HEK293 (cell line): Measurements from ENCODE around the gene IFT52.
A peak's percentile ranks its signal among the peaks of the same experiment; 100 is the strongest.

Experiments
- GLIS2 ChIP-seq: fragments of 450-650 bp; formaldehyde crosslinking; IDR thresholded peaks from 2 replicates; pipeline ENCODE4 v1.5.1; 2016; ENCODE audit warnings: missing biosample characterization, missing genetic modification characterization
- KLF16 ChIP-seq: fragments of 450-650 bp; formaldehyde crosslinking; IDR thresholded peaks from 2 replicates; pipeline ENCODE4 v1.5.1; 2017; ENCODE audit warnings: missing biosample characterization, missing genetic modification characterization
- OSR2 ChIP-seq: fragments of 450-650 bp; formaldehyde crosslinking; IDR thresholded peaks from 2 replicates; pipeline ENCODE4 v1.5.1; 2016; ENCODE audit warnings: missing biosample characterization, missing genetic modification characterization
- RBAK ChIP-seq: fragments of 450-650 bp; formaldehyde crosslinking; IDR thresholded peaks from 2 replicates; pipeline ENCODE4 v1.5.1; 2016; ENCODE audit warnings: missing biosample characterization, missing genetic modification characterization
- SALL2 ChIP-seq: fragments of 450-650 bp; formaldehyde crosslinking; IDR thresholded peaks from 2 replicates; pipeline ENCODE4 v1.5.0; 2017; ENCODE audit warnings: missing biosample characterization, mild to moderate bottlenecking, missing genetic modification characterization, borderline replicate concordance
- YY1 ChIP-seq: fragments of 450-650 bp; formaldehyde crosslinking; IDR thresholded peaks from 2 replicates; pipeline ENCODE4 v1.5.1; 2018; ENCODE audit warnings: missing biosample characterization, missing genetic modification characterization
- ZFHX2 ChIP-seq: fragments of 450-650 bp; formaldehyde crosslinking; conservative IDR thresholded peaks from 2 replicates; pipeline ENCODE4 v1.5.1; 2016; ENCODE audit warnings: missing biosample characterization, missing genetic modification characterization
- ZFP41 ChIP-seq: fragments of 450-650 bp; formaldehyde crosslinking; IDR thresholded peaks from 2 replicates; pipeline ENCODE4 v1.5.1; 2016; ENCODE audit warnings: missing biosample characterization, missing genetic modification characterization, borderline replicate concordance
- ZIC2 ChIP-seq: fragments of 450-650 bp; formaldehyde crosslinking; IDR thresholded peaks from 2 replicates; pipeline ENCODE4 v1.5.1; 2016; ENCODE audit warnings: missing biosample characterization, missing genetic modification characterization
- ZNF146 ChIP-seq: fragments of 450-650 bp; formaldehyde crosslinking; IDR thresholded peaks from 2 replicates; pipeline ENCODE4 v1.5.1; 2016; ENCODE audit warnings: missing biosample characterization, missing genetic modification characterization
- ZNF202 ChIP-seq: fragments of 450-650 bp; formaldehyde crosslinking; IDR thresholded peaks from 2 replicates; pipeline ENCODE4 v1.5.1; 2016; ENCODE audit warnings: missing biosample characterization, missing genetic modification characterization, borderline replicate concordance
- ZNF223 ChIP-seq: fragments of 450-650 bp; formaldehyde crosslinking; IDR thresholded peaks from 2 replicates; pipeline ENCODE4 v1.5.1; 2016; ENCODE audit warnings: missing biosample characterization, missing genetic modification characterization
- ZNF274 ChIP-seq, 2 experiments: fragments of 200-500 bp in 1 of 2; fragments of 450-650 bp in 1 of 2; sonication (Bioruptor generic) in 1 of 2; formaldehyde crosslinking in 1 of 2; IDR thresholded peaks; 2 replicates each; pipeline versions ENCODE4 v1.5.1 to v1.6.1; 2014 to 2016; ENCODE audit warnings: borderline replicate concordance in 1 of 2, inconsistent platforms in 1 of 2, low read length in 1 of 2, missing biosample characterization in 1 of 2, missing genetic modification characterization in 1 of 2
- ZNF341 ChIP-seq: fragments of 450-650 bp; formaldehyde crosslinking; IDR thresholded peaks from 2 replicates; pipeline ENCODE4; 2016; ENCODE audit warnings: low read depth, missing biosample characterization, missing genetic modification characterization
- ZNF37A ChIP-seq: fragments of 450-650 bp; IDR thresholded peaks from 2 replicates; pipeline ENCODE4 v1.5.1; 2018; ENCODE audit warnings: missing biosample characterization, missing genetic modification characterization
- ZNF394 ChIP-seq: fragments of 450-650 bp; formaldehyde crosslinking; IDR thresholded peaks from 2 replicates; pipeline ENCODE4 v1.5.1; 2016; ENCODE audit warnings: missing biosample characterization, missing genetic modification characterization, mild to moderate bottlenecking, moderate library complexity, borderline replicate concordance
- ZNF416 ChIP-seq: fragments of 450-650 bp; formaldehyde crosslinking; IDR thresholded peaks from 2 replicates; pipeline ENCODE4 v1.5.1; 2016; ENCODE audit warnings: missing biosample characterization, missing genetic modification characterization
- ZNF529 ChIP-seq: fragments of 450-650 bp; formaldehyde crosslinking; IDR thresholded peaks from 2 replicates; pipeline ENCODE4 v1.5.1; 2017; ENCODE audit warnings: missing genetic modification characterization, missing biosample characterization; ENCODE audit not compliant: insufficient replicate concordance
- ZNF558 ChIP-seq: fragments of 450-650 bp; formaldehyde crosslinking; IDR thresholded peaks from 2 replicates; pipeline ENCODE4 v1.5.1; 2016; ENCODE audit warnings: missing biosample characterization, missing genetic modification characterization
- ZNF664 ChIP-seq: fragments of 450-650 bp; formaldehyde crosslinking; IDR thresholded peaks from 2 replicates; pipeline ENCODE4 v1.5.1; 2016; ENCODE audit warnings: missing biosample characterization, missing genetic modification characterization
- ZNF830 ChIP-seq: fragments of 450-650 bp; IDR thresholded peaks from 2 replicates; pipeline ENCODE4 v1.5.0; 2018; ENCODE audit warnings: missing biosample characterization, missing genetic modification characterization, low read depth, mild to moderate bottlenecking, moderate library complexity
- ZSCAN23 ChIP-seq: fragments of 450-650 bp; formaldehyde crosslinking; IDR thresholded peaks from 2 replicates; pipeline ENCODE4 v1.5.1; 2016; ENCODE audit warnings: missing biosample characterization, missing genetic modification characterization
- ZSCAN30 ChIP-seq: fragments of 450-650 bp; IDR thresholded peaks from 2 replicates; pipeline ENCODE4 v1.5.1; 2018; ENCODE audit warnings: missing biosample characterization, mild to moderate bottlenecking, missing genetic modification characterization, moderate library complexity
- TF ChIP-seq, protein P1 (sequence below): IDR thresholded peaks from 2 replicates; pipeline ENCODE4 v1.6.1; 2011; ENCODE audit warnings: mild to moderate bottlenecking, low read depth, low read length, borderline replicate concordance
- TF ChIP-seq, protein P2 (sequence below): fragments of 450-650 bp; formaldehyde crosslinking; IDR thresholded peaks from 2 replicates; pipeline ENCODE4 v1.5.1; 2016; ENCODE audit warnings: missing biosample characterization, missing genetic modification characterization
- TF ChIP-seq, protein P3 (sequence below): fragments of 450-650 bp; formaldehyde crosslinking; IDR thresholded peaks from 2 replicates; pipeline ENCODE4 v1.5.1; 2016; ENCODE audit warnings: missing biosample characterization, missing genetic modification characterization
- TF ChIP-seq, protein P4 (sequence below): fragments of 450-650 bp; formaldehyde crosslinking; IDR thresholded peaks from 2 replicates; pipeline ENCODE4 v1.5.1; 2017; ENCODE audit warnings: missing biosample characterization, missing genetic modification characterization
- TF ChIP-seq, protein P5 (sequence below): fragments of 450-650 bp; formaldehyde crosslinking; IDR thresholded peaks from 2 replicates; pipeline ENCODE4 v1.5.1; 2017; ENCODE audit warnings: missing biosample characterization, missing genetic modification characterization
- TF ChIP-seq, protein P6 (sequence below): fragments of 450-650 bp; formaldehyde crosslinking; IDR thresholded peaks from 2 replicates; pipeline ENCODE4 v1.5.1; 2016; ENCODE audit warnings: missing biosample characterization, missing genetic modification characterization

The IFT52 gene

DNA sequence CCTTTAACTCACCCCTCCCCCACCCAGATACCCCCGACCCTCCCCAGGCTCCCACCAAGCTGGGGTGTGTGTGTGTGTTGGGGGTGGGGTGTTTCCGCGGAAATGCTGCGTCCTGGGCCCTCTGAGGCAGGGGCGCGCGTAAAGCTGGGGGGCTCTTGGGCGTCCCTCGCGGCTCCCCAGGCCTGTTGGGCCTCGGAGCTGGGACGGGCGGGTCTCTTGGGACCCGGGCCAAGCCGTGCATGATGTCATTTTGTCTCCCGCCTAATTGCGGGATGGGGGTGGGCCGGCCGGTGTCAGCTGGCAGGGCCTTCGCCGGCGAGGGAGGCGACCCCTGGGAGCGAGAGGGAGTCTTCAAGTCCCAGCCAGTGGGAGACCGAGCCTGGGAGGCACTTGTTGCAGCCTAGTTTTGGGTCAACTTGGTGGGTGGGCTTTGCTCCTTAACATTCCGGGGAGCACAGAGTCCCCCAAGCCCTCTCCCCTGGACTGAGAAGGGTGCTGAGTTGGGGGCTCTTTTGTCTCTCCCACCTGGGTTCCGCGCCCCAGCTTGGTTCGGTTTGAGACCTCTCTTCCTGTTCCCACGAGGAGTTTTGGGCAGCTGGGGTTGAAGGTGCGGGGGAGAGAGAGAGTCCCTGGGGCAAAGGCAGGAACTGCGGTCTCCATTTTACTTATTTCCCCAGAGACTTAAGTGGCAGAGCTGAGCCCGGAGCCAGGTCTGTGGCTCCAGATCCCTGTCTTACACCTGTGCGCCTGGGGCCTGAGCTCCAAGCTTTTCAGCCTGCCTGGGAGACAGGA, 76.8 kb downstream of the IFT52 start (continued):
- TF ChIP-seq YY1 (tag by site-specific recombination) (no peak; the same call in 1 of the 2 replicates), ZFHX2 (peak; percentile 61), ZIC2 (tag by site-specific recombination) (peak; percentile 50), ZSCAN30 (tag by site-specific recombination) (peak; percentile 35; the same call in 1 of the 2 replicates), ZNF146 (tag by site-specific recombination) (no peak), ZNF830 (tag by site-specific recombination) (no peak), ZNF223 (tag by site-specific recombination) (no peak), ZNF274 (IDR thresholded peaks at IDR 0.05; ENCODE audit: low read length) (no peak), ZNF274 (tag by site-specific recombination; IDR thresholded peaks at IDR 0.05; ENCODE audit: borderline replicate concordance) (no peak), KLF16 (tag by site-specific recombination) (peak; percentile 97), SALL2 (no peak), ZNF416 (tag by site-specific recombination) (no peak), ZFP41 (tag by site-specific recombination) (no peak), ZNF37A (no peak), ZNF664 (tag by site-specific recombination) (no peak), GLIS2 (tag by site-specific recombination) (peak; percentile 98), ZNF202 (tag by site-specific recombination) (no peak), OSR2 (no peak), ZSCAN23 (tag by site-specific recombination) (no peak), ZNF529 (tag by site-specific recombination) (no peak), ZNF394 (tag by site-specific recombination) (peak; percentile 18; the same call in 1 of the 2 replicates), ZNF341 (tag by site-specific recombination) (no peak), RBAK (no peak), ZNF558 (tag by site-specific recombination) (no peak)
- TF ChIP-seq, protein P1, sequence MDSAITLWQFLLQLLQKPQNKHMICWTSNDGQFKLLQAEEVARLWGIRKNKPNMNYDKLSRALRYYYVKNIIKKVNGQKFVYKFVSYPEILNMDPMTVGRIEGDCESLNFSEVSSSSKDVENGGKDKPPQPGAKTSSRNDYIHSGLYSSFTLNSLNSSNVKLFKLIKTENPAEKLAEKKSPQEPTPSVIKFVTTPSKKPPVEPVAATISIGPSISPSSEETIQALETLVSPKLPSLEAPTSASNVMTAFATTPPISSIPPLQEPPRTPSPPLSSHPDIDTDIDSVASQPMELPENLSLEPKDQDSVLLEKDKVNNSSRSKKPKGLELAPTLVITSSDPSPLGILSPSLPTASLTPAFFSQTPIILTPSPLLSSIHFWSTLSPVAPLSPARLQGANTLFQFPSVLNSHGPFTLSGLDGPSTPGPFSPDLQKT: no peak
- TF ChIP-seq, protein P2, sequence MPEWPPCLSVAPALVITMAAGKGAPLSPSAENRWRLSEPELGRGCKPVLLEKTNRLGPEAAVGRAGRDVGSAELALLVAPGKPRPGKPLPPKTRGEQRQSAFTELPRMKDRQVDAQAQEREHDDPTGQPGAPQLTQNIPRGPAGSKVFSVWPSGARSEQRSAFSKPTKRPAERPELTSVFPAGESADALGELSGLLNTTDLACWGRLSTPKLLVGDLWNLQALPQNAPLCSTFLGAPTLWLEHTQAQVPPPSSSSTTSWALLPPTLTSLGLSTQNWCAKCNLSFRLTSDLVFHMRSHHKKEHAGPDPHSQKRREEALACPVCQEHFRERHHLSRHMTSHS: 0 out of 2 replicates have a peak, but pooled peaks have one; percentile 46
- TF ChIP-seq, protein P3, sequence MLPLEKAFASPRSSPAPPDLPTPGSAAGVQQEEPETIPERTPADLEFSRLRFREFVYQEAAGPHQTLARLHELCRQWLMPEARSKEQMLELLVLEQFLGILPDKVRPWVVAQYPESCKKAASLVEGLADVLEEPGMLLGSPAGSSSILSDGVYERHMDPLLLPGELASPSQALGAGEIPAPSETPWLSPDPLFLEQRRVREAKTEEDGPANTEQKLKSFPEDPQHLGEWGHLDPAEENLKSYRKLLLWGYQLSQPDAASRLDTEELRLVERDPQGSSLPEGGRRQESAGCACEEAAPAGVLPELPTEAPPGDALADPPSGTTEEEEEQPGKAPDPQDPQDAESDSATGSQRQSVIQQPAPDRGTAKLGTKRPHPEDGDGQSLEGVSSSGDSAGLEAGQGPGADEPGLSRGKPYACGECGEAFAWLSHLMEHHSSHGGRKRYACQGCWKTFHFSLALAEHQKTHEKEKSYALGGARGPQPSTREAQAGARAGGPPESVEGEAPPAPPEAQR (tag by site-specific recombination): no peak
- TF ChIP-seq, protein P4, sequence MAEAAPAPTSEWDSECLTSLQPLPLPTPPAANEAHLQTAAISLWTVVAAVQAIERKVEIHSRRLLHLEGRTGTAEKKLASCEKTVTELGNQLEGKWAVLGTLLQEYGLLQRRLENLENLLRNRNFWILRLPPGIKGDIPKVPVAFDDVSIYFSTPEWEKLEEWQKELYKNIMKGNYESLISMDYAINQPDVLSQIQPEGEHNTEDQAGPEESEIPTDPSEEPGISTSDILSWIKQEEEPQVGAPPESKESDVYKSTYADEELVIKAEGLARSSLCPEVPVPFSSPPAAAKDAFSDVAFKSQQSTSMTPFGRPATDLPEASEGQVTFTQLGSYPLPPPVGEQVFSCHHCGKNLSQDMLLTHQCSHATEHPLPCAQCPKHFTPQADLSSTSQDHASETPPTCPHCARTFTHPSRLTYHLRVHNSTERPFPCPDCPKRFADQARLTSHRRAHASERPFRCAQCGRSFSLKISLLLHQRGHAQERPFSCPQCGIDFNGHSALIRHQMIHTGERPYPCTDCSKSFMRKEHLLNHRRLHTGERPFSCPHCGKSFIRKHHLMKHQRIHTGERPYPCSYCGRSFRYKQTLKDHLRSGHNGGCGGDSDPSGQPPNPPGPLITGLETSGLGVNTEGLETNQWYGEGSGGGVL: peak; percentile 60; the same call in 1 of the 2 replicates
- TF ChIP-seq, protein P5, sequence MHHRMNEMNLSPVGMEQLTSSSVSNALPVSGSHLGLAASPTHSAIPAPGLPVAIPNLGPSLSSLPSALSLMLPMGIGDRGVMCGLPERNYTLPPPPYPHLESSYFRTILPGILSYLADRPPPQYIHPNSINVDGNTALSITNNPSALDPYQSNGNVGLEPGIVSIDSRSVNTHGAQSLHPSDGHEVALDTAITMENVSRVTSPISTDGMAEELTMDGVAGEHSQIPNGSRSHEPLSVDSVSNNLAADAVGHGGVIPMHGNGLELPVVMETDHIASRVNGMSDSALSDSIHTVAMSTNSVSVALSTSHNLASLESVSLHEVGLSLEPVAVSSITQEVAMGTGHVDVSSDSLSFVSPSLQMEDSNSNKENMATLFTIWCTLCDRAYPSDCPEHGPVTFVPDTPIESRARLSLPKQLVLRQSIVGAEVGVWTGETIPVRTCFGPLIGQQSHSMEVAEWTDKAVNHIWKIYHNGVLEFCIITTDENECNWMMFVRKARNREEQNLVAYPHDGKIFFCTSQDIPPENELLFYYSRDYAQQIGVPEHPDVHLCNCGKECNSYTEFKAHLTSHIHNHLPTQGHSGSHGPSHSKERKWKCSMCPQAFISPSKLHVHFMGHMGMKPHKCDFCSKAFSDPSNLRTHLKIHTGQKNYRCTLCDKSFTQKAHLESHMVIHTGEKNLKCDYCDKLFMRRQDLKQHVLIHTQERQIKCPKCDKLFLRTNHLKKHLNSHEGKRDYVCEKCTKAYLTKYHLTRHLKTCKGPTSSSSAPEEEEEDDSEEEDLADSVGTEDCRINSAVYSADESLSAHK: 0 out of 2 replicates have a peak, but pooled peaks have one; percentile 50
- TF ChIP-seq, protein P6, sequence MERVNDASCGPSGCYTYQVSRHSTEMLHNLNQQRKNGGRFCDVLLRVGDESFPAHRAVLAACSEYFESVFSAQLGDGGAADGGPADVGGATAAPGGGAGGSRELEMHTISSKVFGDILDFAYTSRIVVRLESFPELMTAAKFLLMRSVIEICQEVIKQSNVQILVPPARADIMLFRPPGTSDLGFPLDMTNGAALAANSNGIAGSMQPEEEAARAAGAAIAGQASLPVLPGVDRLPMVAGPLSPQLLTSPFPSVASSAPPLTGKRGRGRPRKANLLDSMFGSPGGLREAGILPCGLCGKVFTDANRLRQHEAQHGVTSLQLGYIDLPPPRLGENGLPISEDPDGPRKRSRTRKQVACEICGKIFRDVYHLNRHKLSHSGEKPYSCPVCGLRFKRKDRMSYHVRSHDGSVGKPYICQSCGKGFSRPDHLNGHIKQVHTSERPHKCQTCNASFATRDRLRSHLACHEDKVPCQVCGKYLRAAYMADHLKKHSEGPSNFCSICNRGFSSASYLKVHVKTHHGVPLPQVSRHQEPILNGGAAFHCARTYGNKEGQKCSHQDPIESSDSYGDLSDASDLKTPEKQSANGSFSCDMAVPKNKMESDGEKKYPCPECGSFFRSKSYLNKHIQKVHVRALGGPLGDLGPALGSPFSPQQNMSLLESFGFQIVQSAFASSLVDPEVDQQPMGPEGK (tag by site-specific recombination): peak; percentile 93
